Jurkat, Clone E6-1 (cell line): Measurements from ENCODE around the gene ACVR1B.

ENCODE experiments used
- DNase-seq: peaks from one replicate; pipeline ENCODE4 v3.0.0-alpha.2; 2011; ENCODE audit warnings: low read depth, low spot score
- H3K4me3 ChIP-seq: 2 replicates; pipeline ENCODE4 v1.5.1; 2011; ENCODE audit warnings: mild to moderate bottlenecking, low read length, control low read depth, moderate library complexity

Gene ACVR1B

GRCh38 chr12:52032446-52032803, 80.9 kb downstream of the ACVR1B start:
- DNase-seq = no peak
- H3K4me3 ChIP-seq = peak overlapping the region; percentile 33

GRCh38 chr12:52032804-52033445, 81.4 kb downstream of the ACVR1B start:
- DNase-seq = peak; percentile 85
- H3K4me3 ChIP-seq = peak overlapping the region; percentile 46

GRCh38 chr12:52033446-52034140, 82.1 kb downstream of the ACVR1B start:
- DNase-seq = no peak
- peak overlapping the region; percentile 46 for H3K4me3 ChIP-seq

- H3K4me3 ChIP-seq = no peak overlapping the region
- DNase-seq = no peak
Measured at GRCh38 chr12:52035190-52035589, 83.7 kb downstream of the ACVR1B start.

GRCh38 chr12:52035926-52036325, 84.4 kb downstream of the ACVR1B start:
- no peak for DNase-seq
- H3K4me3 ChIP-seq = no peak overlapping the region

GRCh38 chr12:52036587-52037171, 85.2 kb downstream of the ACVR1B start:
- DNase-seq = no peak
- H3K4me3 ChIP-seq = peak overlapping the region; percentile 46

- DNase-seq = no peak
- peak overlapping the region; percentile 42 for H3K4me3 ChIP-seq
Measured at GRCh38 chr12:52037248-52037861, 85.9 kb downstream of the ACVR1B start.

GRCh38 chr12:52038447-52038846, 86.9 kb downstream of the ACVR1B start:
- DNase-seq = no peak
- H3K4me3 ChIP-seq = no peak overlapping the region

- no peak overlapping the region for H3K4me3 ChIP-seq
- DNase-seq = no peak
Measured at GRCh38 chr12:52041035-52041434, 89.5 kb downstream of the ACVR1B start.

- DNase-seq = peak; percentile 81
- peak overlapping the region; percentile 34 for H3K4me3 ChIP-seq
Measured at GRCh38 chr12:52041695-52042123, 90.2 kb downstream of the ACVR1B start.

- no peak for DNase-seq
- H3K4me3 ChIP-seq = no peak overlapping the region
Measured at GRCh38 chr12:52042706-52043385, 91.3 kb downstream of the ACVR1B start.

- no peak overlapping the region for H3K4me3 ChIP-seq
- no peak for DNase-seq
Measured at GRCh38 chr12:52043386-52044212, 92.1 kb downstream of the ACVR1B start.

- no peak for DNase-seq
Measured at GRCh38 chr12:52044292-52044983, 92.9 kb downstream of the ACVR1B start.

GRCh38 chr12:52045794-52046199, 94.3 kb downstream of the ACVR1B start:
- no peak for DNase-seq
- H3K4me3 ChIP-seq = no peak overlapping the region

More at GRCh38 chr12:52044292-52044983, 92.9 kb downstream of the ACVR1B start:
- H3K4me3 ChIP-seq = no peak overlapping the region
